Adrenal gland (tissue), 12 donors: ENCODE results near the gene CHDH. TPM values are rescaled to one million over a fixed set of nuclear protein-coding genes. Genes with fewer than 3 reads are reported as not detected.
A peak's percentile ranks its signal among the peaks of the same experiment; 100 is the strongest.

Source experiments
- DNase-seq, 7 donors: peaks; one replicate each; pipeline ENCODE4 v3.0.0-alpha.2; 2019 to 2020
- H3K27ac ChIP-seq, 5 donors: fragments of 200-600 bp; sonication (generic) in 4 of 5; 1 replicate in 3 of 5; 2 replicates in 2 of 5; pipeline versions ENCODE4 v1.5.1 to v1.8.0; 2016 to 2020; ENCODE audit warnings: mild to moderate bottlenecking in 1 of 5
- H3K27me3 ChIP-seq: fragments of 200-600 bp; 2 replicates; pipeline ENCODE4 v1.8.0; 2021
- H3K36me3 ChIP-seq, 2 donors: fragments of 200-600 bp; replicated peaks in 1 of 2; 1 replicate in 1 of 2; 2 replicates in 1 of 2; pipeline versions ENCODE4 v1.5.1 to v1.8.0; 2018 to 2022
- H3K4me1 ChIP-seq, 2 donors: fragments of 200-600 bp; replicated peaks in 1 of 2; 1 replicate in 1 of 2; 2 replicates in 1 of 2; pipeline versions ENCODE4 v1.5.1 to v1.8.0; 2018 to 2021
- H3K4me3 ChIP-seq, 4 donors: fragments of 200-600 bp; sonication (generic) in 3 of 4; one replicate each; pipeline ENCODE4 v1.5.1; 2016 to 2018
- H3K9me3 ChIP-seq, 3 donors: fragments of 200-600 bp; sonication (generic) in 1 of 3; replicated peaks in 1 of 3; 1 replicate in 2 of 3; 2 replicates in 1 of 3; pipeline versions ENCODE4 v1.5.1 to v1.8.0; 2016 to 2021
- CTCF ChIP-seq, 6 experiments: fragments of 450-650 bp in 4 of 6; fragments of 200-600 bp in 2 of 6; sonication (generic) in 1 of 6; IDR thresholded peaks; 1 replicate in 5 of 6; 2 replicates in 1 of 6; pipeline versions ENCODE4 v1.5.1 to v1.8.0; 2016 to 2021; ENCODE audit warnings: antibody characterized with exemption in 6 of 6, mild to moderate bottlenecking in 2 of 6, moderate library complexity in 1 of 6
- POLR2A ChIP-seq, 2 donors: fragments of 450-650 bp; IDR thresholded peaks; one replicate each; pipeline ENCODE4 v1.6.1; 2017; ENCODE audit warnings: antibody characterized with exemption in 2 of 2, mild to moderate bottlenecking in 2 of 2, moderate library complexity in 1 of 2
- WGBS, 4 donors: extraction: QIAGEN DNeasy Blood & Tissue Kit in 2 of 4; methylation state at CpG; one replicate each; pipeline versions ENCODE4 v1.1.5 to v1.1.7; 2013 to 2017; 5-methylcytosine and 5-hydroxymethylcytosine counted together
- intact Hi-C, 2 donors: fragments of 100-400 bp; cut with DNase I; formaldehyde crosslinking; loops; one replicate each; pipeline versions ENCODE4 v1.14.1 to v1.15.0; 2022 to 2023
- polyA plus RNA-seq, 3 donors: library from polyadenylated mRNA; stranded (reverse); fragments of 200-250 nt in 2 of 3; fragments of 350-450 nt in 1 of 3; fragmentation: Illumina TruSeq in 1 of 3; extraction: RNeasy Lipid Tissue Mini Kit (QIAGEN cat#74804) in 1 of 3; gene quantifications; one replicate each; pipeline ENCODE4 v1.2.3, GENCODE V29; 2013 to 2014
- total RNA-seq, 9 donors: library from RNA; depleted of rRNA in 4 of 9; stranded (reverse); fragments of >200 nt in 4 of 9; fragments of 120-200 nt in 1 of 9; fragmentation: NEBNext Ultra II Directional in 1 of 9; extraction: Animal tissue kit (Norgen Biotek cat#: 25700) in 1 of 9; gene quantifications; one replicate each; pipeline versions ENCODE4 v1.1.0 to v1.2.4, GENCODE V29; 2013 to 2023
- donor health status: healthy with polysubstance abuse.
- donor health status: Bipolar disorder and iron deficiency.
- donor health status: DM: yes; HTN: yes; CAD: no.
- donor health status: DM: no; HTN: no; CAD: no.
- donor health status: DM: no; HTN: no; CAD: no.
- donor health status: DM: yes; HTN: yes; CAD: no.

CHDH gene
- total and polyA plus RNA-seq, 12 donors, result 0.17 to 29.6 (median 5.3) TPM

GRCh38 chr3:53815651-53816050, 30.6 kb downstream of the CHDH start:
- no peak overlapping the region for H3K27ac ChIP-seq
- TF ChIP-seq POLR2A (IDR thresholded peaks at IDR 0.05) (no peak), CTCF (IDR thresholded peaks at IDR 0.05) (no peak)
- no peaks in the 10 kb centered on the region for H3K4me1 ChIP-seq
- H3K9me3 ChIP-seq, result no peaks in the 10 kb centered on the region
- peaks cover 0 to 27% of the 10 kb centered on the region in 2 donors for H3K36me3 ChIP-seq
- DNase-seq, result peak in 1 of 7 donors; percentile 43
- 91 to 98% (median 94%) methylated on average over 6 to 7 of the region's 7 CpGs for WGBS, 4 donors
- H3K27me3 ChIP-seq, result no peaks in the 10 kb centered on the region
- H3K4me3 ChIP-seq, result no peak overlapping the region
- intact Hi-C loops, result no loop called here

GRCh38 chr3:53815067-53815466, 31.2 kb downstream of the CHDH start:
- H3K27ac ChIP-seq, result no peak overlapping the region
- WGBS, 4 donors, result 93 to 98% (median 96%) methylated on average over 4 of the region's 4 CpGs
- H3K4me1 ChIP-seq, result no peaks in the 10 kb centered on the region
- intact Hi-C loops, result no loop called here
- TF ChIP-seq CTCF (IDR thresholded peaks at IDR 0.05), result no peak
- TF ChIP-seq POLR2A (IDR thresholded peaks at IDR 0.05), result no peak
- no peaks in the 10 kb centered on the region for H3K27me3 ChIP-seq
- DNase-seq, result peak in 1 of 7 donors; percentile 25
- H3K4me3 ChIP-seq, result no peak overlapping the region
- H3K9me3 ChIP-seq, result no peaks in the 10 kb centered on the region
- H3K36me3 ChIP-seq, result peaks cover 0 to 32% of the 10 kb centered on the region in 2 donors

GRCh38 chr3:53813876-53814275, 32.3 kb downstream of the CHDH start:
- Histone ChIP-seq H3K9me3 (no peaks in the 10 kb centered on the region), H3K27ac (no peak overlapping the region), H3K36me3 (peaks cover 0 to 39% of the 10 kb centered on the region in 2 donors), H3K4me3 (no peak overlapping the region), H3K27me3 (no peaks in the 10 kb centered on the region), H3K4me1 (no peaks in the 10 kb centered on the region)
- TF ChIP-seq CTCF (IDR thresholded peaks at IDR 0.05) (no peak), POLR2A (IDR thresholded peaks at IDR 0.05) (no peak)
- WGBS, 4 donors, result 92 to 95% (median 93%) methylated on average over 10 of the region's 10 CpGs
- intact Hi-C loops, result no loop called here
- peak in 1 of 7 donors; percentile 45 for DNase-seq

- Histone ChIP-seq H3K27me3 (no peaks in the 10 kb centered on the region), H3K9me3 (no peaks in the 10 kb centered on the region), H3K27ac (no peak overlapping the region), H3K36me3 (peaks cover 0 to 45% of the 10 kb centered on the region in 2 donors), H3K4me3 (no peak overlapping the region), H3K4me1 (no peaks in the 10 kb centered on the region)
- TF ChIP-seq CTCF (IDR thresholded peaks at IDR 0.05), result no peak
- TF ChIP-seq POLR2A (IDR thresholded peaks at IDR 0.05), result no peak
- DNase-seq, result peak in 1 of 7 donors; percentile 39
- intact Hi-C loops, result no loop called here
- 94 to 97% (median 95%) methylated on average over 5 of the region's 5 CpGs for WGBS, 4 donors
These were observed 33.0 kb downstream of the CHDH start for GRCh38 chr3:53813229-53813628.
